ENCODE data around the gene DLGAP4. TPM values are rescaled to one million over a fixed set of nuclear protein-coding genes. Genes with fewer than 3 reads are reported as not detected.

The DLGAP4 gene
- total RNA-seq, 1 donor from 2014 or later = 83.1 TPM

DNA sequence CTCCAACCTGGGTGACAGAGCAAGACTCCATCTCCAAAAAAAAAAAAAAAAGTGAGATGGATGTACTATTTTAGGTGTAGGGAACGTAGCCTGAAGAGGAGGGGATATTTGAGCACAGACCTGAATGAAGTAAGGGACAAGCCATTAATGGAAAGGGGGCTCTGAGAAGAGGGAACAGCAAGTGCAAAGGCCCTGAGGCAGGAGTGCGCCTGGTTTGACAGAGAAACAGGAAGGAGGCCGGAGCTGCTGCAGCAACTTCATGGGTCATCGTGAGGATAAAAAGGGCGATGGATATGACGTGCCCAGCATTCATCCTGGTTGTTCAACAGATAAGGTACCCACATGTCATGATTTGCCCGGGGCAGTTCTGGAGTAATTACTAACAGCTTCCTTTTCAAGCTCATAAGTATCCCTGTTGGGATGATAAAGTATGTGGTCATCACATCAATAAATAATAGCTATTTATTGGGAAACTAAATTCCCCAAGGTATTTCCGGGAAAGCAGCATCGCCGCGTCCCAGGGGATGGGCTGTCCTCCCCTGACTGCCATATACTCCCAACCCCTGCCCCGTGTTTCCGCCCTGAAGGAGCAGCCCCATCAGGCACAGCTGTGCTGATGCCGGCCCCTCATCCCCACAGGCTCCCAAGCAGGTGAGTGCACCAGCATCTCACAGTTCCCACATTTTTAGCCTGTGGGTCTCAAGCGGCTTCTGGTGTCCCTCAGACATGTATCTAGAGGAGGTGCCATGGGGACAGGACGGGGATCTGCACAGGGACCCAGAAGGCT, 43.4 kb downstream of the DLGAP4 start:
- no peak for DNase-seq (ENCODE audit: low spot score)

DNA sequence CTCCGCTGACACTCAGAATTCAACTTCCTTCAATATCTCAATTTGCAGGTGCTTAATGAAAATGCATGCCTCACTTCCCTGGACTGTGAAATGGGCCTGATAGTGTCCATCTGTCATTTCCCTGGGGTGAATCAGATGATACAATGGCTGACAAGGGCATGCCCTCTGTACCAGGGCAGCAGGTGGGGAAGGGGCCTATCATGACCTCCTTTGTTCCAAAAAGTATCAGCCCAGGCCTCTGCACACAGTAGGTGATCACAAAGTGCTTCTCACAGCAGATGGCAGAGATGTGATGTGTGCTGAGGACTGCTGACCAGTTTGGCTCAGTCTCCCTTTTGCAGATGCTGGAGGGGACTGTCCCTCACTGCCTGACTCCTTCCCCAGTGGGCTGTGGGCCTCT, 44.3 kb downstream of the DLGAP4 start:
- no peak for DNase-seq (ENCODE audit: low spot score)

- no peak for DNase-seq (ENCODE audit: low spot score)
These were observed 45.8 kb downstream of the DLGAP4 start for GRCh38 chr20:36351937-36352336.

- DNase-seq (ENCODE audit: low spot score) = no peak
These were observed 46.9 kb downstream of the DLGAP4 start for GRCh38 chr20:36352843-36353553.

- no peak for DNase-seq (ENCODE audit: low spot score)
These were observed 47.6 kb downstream of the DLGAP4 start for GRCh38 chr20:36353740-36354139.

DNA sequence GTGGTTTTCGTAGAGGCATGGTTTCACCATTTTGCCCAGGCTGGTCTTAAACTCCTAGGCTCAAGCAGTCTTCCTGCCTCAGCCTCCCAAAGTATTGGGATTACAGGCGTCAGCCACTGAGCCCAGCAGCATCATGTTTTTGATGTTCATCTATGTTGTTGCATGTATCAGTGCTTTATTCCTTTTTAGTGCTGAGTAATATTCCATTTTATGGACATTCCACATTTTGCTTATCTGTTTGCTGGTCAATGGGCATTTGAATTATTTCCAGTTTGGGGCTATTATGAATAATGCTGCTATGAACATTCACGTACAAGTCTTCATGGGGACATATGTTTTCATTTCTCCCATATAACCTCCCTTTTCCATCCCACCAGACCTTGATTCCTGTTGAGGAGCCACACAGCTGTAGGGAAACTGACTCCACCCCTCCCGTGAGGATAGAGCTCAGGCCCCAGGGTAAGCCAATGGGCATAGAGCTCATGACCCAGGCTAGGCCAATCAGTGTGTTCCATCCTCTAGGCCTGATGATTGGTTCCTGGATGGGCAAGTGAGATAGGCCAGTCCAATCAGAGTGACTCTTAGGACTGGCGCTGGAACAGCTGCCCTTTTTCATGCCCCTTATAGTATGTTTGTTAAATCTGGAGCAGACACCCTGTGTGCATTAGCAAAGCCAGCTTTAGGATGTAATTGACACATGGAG, 49.5 kb downstream of the DLGAP4 start:
- no peak for DNase-seq (ENCODE audit: low spot score)

DNA sequence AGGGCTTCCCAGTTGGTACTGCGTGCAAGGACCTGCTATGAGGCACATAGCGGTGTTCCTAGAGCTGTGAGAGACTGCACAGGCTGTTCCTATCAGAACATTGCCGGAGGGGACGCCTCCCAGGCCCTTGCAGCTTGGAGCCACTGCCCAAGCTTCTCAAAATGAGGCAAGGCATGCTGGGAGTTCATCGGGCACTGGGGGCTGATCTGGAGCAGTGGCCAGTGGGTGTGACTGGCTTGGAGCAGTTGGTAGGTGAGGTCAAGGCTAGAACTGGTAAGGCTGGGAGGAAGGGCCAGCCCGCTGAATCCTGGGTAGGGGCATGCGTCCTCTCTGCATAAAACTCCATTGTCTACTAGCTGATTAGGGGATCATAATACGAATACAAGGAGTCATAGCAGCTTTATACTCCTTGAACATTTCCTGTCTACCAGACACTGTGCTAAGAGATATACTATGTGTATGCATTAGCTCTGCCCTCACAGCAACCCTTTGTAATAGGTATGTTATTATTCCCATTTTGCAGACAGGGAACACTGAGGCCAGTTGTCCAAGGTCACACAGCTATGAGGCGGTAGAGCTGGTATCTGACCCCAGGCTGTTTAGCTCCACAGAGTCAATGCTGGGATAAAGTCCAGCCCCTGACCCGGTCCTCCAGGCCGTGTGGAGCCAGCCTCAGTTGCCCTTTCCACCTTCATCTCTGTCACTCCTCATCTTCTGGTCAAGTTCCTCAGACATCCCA, 53.7 kb downstream of the DLGAP4 start:
- DNase-seq (ENCODE audit: low spot score) = no peak

DNA sequence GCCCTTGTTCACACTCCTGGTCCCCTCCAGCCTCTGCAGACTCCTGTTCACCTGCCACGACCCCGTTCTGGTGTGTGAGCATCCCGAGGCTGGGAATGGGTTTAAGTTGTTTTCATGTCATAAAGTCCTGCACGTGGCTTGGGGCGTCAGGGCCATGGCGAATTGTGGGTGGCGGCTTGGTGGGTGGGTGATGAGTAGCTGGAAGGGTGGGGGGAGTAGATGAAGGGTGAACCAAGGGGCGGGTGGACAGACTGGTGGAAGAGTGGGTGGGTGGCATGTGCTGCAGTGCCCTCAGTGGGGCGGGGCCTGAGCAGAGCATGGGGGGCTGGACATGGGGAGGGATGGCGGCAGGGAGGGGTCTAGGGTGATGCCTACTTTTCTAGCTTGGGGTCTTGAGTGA, 54.3 kb downstream of the DLGAP4 start:
- no peak for DNase-seq (ENCODE audit: low spot score)

DNA sequence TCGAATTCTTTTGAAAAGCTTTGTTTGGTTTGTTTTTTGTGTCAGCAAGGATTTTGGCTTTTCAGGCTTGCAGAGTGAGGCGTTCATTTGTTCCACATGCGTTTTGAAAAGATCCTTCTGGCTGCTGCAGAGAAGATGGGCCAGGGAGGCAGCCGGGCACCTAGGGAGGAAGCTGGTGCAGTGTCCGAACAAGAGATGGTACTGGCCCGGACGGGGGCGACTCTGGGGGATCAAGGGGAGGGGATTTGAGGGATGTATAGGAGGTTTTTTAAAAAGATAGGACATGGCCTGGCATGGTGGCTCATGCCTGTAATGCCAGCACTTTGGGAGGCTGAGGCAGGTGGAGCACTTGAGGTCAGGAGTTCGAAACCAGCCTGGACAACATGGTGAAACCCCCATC, 55.3 kb downstream of the DLGAP4 start:
- no peak for DNase-seq (ENCODE audit: low spot score)

DNA sequence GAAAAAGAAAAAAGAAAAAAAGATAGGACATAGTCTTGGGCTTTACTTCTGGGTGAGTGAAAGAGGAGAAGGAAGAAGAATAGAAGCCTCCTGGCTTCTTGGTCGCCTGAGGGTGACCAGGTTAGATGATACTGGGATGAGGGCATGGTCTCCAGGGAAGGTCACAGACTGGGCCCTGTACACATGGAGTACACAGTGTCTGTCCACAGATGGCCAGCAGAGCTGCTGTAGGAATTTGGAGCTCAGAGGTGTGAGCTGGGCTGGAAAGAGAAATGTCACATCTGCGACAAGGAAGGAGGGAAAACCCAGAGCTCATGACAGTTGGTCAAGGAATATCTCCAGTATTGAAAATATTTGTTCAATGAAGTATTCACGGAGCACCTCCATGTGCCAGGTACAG, 56.1 kb downstream of the DLGAP4 start:
- no peak for DNase-seq (ENCODE audit: low spot score)

- DNase-seq (ENCODE audit: low spot score) = no peak
These were observed 57.0 kb downstream of the DLGAP4 start for GRCh38 chr20:36362978-36363713.

GRCh38 chr20:36364506-36364905, 58.4 kb downstream of the DLGAP4 start:
- DNase-seq (ENCODE audit: low spot score) = no peak

- no peak for DNase-seq (ENCODE audit: low spot score)
These were observed 60.7 kb downstream of the DLGAP4 start for GRCh38 chr20:36366623-36367369.

GRCh38 chr20:36367370-36367745, 61.2 kb downstream of the DLGAP4 start:
- DNase-seq (ENCODE audit: low spot score) = no peak

GRCh38 chr20:36367907-36368799, 62.0 kb downstream of the DLGAP4 start:
- no peak for DNase-seq (ENCODE audit: low spot score)

GRCh38 chr20:36368869-36369268, 62.7 kb downstream of the DLGAP4 start:
- DNase-seq (ENCODE audit: low spot score) = no peak

- DNase-seq (ENCODE audit: low spot score) = no peak
These were observed 63.6 kb downstream of the DLGAP4 start for GRCh38 chr20:36369739-36370138.

DNA sequence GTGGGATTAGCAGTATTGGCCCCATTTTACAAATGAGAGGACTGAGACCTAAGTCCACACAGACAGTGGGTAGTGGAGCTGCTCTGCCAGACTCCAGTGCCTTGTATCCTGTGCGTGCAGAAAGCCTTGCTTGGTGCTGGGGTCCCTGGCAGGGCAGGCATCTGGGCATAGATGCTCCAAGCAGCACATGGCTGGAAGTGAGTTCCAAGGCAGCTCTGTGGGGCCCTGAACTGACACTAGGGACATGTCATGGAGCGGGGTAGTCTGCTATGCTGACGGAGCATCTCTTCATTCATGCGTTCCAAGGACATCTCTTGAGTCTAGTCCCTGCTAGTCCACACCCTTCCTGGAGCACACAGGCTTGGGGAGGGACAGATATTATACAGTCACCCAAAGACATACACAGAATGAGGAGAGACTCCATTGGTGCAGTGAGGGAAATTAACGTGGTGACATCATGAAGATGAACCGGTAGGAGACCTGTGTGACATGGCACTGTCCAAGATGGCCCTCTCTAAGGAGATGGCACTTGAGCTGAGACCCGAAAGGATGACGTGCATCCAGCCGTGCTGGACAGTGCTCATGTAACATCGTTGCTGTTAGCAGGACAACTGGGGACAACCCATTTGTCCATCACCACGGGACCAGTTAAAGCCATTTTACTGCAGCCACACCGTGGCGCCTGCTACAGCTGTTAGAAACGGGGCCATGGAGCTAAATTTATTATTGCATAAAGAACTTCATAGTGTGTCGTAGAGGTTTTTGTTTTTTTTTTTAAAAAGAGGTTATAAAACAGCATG, 65.1 kb downstream of the DLGAP4 start:
- no peak for DNase-seq (ENCODE audit: low spot score)
